Loucy (cell line): ENCODE results near the gene ANXA6.

Source experiments
- EZH2phosphoT487 ChIP-seq: fragments of 200-600 bp; IDR thresholded peaks from 2 replicates; pipeline ENCODE4 v1.6.1; 2018; ENCODE audit warnings: antibody characterized with exemption, mild to moderate bottlenecking, moderate library complexity, borderline replicate concordance
- TF ChIP-seq, protein P1 (sequence below): fragments of 200-600 bp; sonication (generic); conservative IDR thresholded peaks from 2 replicates; pipeline ENCODE4 v1.5.1; 2014; ENCODE audit warnings: mild to moderate bottlenecking, antibody characterized with exemption, low read length

DNA sequence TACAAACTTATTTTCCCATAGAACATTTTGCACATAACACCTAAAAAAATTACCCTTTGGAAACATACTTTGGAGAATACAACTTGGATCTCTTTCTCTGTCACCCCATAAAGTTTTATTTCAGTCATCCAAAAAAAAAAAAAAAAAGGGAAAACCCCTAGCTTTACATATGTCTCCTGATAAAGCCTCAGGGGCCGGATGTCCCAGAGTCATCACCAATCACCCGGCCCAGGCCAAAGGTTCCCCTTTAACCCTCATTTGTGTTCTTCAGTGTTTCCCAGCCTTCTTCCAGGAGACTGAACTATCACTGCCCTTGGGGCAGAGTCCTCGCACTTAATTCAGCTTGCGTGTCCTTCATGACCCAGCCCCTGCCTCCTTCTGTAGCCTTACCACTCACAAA, 28.8 kb downstream of the ANXA6 start:
- TF ChIP-seq, protein P1, sequence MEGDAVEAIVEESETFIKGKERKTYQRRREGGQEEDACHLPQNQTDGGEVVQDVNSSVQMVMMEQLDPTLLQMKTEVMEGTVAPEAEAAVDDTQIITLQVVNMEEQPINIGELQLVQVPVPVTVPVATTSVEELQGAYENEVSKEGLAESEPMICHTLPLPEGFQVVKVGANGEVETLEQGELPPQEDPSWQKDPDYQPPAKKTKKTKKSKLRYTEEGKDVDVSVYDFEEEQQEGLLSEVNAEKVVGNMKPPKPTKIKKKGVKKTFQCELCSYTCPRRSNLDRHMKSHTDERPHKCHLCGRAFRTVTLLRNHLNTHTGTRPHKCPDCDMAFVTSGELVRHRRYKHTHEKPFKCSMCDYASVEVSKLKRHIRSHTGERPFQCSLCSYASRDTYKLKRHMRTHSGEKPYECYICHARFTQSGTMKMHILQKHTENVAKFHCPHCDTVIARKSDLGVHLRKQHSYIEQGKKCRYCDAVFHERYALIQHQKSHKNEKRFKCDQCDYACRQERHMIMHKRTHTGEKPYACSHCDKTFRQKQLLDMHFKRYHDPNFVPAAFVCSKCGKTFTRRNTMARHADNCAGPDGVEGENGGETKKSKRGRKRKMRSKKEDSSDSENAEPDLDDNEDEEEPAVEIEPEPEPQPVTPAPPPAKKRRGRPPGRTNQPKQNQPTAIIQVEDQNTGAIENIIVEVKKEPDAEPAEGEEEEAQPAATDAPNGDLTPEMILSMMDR: no peak
- TF ChIP-seq EZH2phosphoT487: no peak
